ENCODE results near the gene GAREM2.

- TF ChIP-seq CTCF (IDR thresholded peaks at IDR 0.05; ENCODE audit: low read depth, low read length): no peak
- TF ChIP-seq EZH2phosphoT487 (IDR thresholded peaks at IDR 0.05; ENCODE audit: low read depth): no peak
Observed at GRCh38 chr2:26223018-26223417, 50.1 kb downstream of the GAREM2 start.

Measured in OCI-LY3 (cell line).